Colon (tissue), 2 donors: Measurements from ENCODE around the gene WNT5A.

Source experiments
- FAIRE-seq: peaks from 2 replicates; lab custom pipeline; 2012; peaks lifted over from hg19 to GRCh38; lab: Jason Lieb, UNC
- donor health status: control.
- donor health status: control.

WNT5A gene

DNA sequence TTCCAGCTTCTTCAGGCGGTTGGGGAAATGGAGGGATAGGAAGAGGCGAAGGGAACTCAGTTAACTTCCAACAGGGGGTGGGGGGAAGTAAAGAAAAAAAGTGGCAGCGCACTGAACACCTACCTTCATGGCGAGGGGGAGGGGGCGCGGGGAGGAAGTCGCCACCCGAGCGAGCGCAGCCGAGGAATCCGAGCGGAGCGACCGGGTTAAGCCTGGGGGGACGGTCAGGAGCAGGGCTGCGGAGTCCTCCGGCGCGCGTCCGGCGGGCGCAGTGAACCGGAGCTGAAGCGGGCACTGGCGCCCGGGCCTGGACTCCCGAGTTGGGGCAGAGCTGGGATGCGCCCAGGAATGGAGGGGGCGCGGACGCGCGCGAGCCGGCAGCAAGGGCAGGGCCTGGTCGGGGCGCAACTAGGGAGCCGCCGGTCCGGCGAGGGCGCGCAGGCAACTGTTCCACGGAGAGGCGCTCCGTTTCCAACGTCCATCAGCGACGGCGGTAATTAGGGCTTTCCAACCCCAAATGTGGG lies at the start of gene WNT5A:
WNT5A (minus strand) TSS at position 450 of the 524 bp plus-strand sequence; CDS start at position 129, 321 bp downstream.
- no peak for FAIRE-seq

DNA sequence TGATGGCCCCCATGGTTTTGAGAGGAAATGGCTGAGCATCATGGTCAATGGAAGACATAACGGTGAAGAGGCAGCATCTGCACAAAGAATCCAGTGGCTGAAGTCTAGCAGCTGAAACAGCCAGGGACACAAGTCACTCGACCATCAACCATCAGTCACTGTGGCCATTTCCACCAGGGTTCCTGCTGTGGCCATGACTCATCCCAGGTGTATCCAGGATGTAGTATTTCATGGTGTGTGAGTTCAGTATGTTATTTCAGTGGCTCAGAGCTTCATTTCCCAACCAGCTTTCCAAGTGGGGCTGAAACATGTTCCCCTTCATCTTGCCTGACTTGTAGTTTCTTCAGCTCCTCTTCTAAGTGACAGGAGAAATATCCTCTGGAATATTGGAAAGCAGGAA lies 47.8 kb upstream of the WNT5A start:
- FAIRE-seq, result no peak

DNA sequence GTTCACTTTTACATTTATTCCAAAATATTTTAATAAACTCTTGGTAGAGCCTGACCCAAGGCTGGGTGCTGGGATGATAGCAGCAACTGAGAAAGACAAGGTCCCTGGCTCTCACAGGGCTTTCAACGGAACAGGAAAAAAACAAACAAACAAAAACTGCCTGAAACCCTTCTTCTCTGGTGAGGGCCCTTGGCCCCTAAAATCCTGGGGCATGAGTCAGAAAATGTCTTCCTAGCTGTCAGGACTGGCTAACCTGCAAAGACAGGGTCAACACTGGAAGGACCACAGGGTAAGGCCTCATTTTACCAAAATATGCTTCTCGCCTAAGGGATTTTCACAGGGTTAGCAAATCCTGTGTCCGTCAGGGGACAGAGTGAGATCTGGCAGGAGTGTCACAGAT lies 45.7 kb upstream of the WNT5A start:
- FAIRE-seq, result no peak

DNA sequence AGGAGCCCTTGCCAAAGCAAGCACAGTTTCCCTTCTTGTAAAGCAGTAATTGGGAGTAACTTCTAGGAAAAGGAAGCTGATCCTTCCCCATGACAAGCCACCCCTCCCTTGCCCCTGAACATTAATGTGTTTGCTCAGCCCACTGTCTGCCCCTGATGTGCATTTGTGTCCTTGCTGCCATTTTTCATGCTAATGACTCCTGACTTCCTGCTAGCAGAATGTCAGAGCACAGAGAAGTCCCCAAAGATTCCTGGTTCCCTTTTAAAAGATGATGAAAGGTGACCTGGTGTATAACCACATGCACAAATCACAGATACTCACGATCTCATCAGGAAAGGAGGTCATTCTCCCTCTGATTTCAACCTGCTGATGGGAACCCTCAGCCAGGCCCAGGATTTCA lies 44.2 kb upstream of the WNT5A start:
- FAIRE-seq, result no peak

DNA sequence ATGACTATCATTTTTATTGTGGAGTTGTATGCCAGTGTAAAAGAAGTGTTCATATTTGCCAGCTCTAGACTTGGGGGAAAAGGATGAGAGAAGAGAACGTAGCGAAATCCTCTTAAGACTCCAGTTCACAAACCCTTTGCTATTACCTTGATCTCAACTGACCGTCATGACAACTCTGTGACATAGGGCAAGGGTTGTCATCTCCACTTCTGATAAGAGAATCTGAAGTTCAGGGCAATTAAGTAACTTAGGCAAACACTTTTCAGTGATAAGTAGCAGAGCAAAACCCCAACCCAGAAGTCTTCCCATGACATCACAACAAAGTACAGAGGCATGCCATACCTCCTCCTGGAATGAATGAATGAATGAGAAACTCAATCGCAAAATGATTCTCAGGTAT lies 40.3 kb upstream of the WNT5A start:
- no peak for FAIRE-seq

DNA sequence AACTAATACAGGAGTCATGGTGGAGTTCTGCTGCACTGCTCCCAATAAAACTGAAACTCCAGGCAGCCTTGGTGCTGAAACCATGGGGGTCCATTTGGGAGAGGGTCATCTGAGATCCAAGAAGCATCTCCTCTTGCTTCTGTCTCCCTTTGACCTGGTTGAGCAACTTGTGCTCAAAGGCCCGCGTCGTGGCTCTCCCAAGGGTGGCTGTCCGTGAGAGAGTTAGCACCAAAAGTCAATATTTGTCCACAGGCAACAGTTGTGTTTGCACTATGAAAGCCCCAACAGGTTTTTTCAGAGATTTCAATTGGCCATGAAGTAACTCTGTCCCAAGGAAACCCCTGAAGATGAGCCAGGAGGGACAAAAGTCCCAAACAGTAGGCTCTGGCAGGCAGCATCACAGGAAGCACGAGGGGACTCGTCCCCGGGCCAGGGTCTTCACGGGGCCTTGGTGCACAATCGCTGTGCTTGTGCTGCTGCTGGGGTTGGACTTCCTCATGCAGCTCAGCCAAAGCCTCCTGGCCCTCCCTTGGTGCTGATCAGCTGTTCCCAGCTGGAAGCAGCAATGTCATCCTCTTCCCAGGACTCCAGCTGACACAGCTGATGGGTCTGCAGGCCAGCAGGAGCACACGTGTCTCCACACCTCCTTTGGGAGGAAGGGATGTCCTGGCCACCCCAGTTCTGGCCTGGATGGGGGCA lies 39.4 kb upstream of the WNT5A start:
- no peak for FAIRE-seq

DNA sequence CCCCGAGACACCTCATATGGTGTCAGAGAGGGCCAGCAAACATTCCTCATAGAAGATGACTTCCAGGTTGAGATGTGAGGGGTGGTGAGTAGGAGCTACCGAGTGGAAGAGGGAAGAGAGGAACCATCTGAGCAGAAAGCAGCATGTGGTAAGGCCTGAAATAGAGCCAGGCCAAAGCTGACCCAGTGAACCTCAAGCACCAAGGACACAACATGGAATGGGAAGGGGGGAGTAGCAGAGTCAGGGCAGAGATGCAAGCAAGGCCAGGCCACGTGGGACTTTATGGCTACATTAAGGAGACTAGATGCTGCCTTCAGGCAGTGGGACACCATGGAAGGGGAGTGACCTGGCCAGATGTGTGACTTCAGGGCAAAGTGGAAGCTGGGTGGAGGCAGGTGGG lies 38.3 kb upstream of the WNT5A start:
- FAIRE-seq, result no peak

DNA sequence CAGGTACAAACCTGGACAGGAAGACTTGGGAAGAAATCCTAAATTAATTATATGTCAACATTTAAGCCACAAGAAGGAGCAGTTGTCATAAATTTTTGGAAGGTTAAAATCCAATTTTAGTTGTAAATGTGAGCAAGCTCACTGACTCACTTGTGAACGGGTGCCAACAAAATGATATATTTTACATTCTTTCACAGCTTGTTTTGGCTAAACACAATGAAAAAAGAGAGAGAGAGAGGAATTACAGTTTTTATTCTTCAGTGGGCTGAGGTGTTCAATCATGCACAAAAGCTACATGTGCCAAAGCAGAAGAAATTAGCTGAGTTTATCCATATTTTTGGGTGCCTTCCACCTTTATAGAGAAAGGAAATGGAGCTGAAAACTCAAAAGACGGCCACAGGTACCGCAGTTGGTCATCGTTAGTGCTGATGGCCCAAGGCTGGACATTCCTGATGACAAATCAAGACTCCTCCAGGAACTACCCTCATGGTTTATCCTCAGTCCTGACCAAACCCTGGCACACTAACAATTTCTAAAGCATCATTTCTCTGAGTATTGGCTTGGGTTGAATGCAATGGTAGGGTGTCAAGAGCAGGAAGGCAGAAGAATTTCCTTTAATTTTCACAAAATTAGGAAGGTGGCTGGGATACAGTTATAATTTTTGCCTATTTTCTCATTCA lies 37.6 kb upstream of the WNT5A start:
- no peak for FAIRE-seq

DNA sequence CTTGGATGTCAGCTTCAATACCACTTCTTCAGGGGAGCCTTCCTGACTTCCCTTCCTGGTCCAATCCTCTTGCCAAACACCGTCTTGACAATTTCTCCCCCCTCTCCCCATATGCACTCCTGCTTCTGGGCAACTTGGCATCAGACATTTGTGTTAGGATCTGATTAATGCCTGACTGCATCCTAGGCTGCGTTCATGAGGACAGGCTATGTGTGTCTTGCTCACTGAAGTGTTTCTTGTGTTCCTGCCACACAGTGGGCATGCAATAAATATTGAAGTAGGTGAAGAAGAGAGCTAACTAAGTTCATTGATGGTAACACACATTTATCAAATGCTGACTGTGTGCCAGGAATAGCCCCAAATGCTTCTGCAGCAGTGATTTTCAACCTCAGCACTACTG lies 36.4 kb upstream of the WNT5A start:
- FAIRE-seq, result no peak

DNA sequence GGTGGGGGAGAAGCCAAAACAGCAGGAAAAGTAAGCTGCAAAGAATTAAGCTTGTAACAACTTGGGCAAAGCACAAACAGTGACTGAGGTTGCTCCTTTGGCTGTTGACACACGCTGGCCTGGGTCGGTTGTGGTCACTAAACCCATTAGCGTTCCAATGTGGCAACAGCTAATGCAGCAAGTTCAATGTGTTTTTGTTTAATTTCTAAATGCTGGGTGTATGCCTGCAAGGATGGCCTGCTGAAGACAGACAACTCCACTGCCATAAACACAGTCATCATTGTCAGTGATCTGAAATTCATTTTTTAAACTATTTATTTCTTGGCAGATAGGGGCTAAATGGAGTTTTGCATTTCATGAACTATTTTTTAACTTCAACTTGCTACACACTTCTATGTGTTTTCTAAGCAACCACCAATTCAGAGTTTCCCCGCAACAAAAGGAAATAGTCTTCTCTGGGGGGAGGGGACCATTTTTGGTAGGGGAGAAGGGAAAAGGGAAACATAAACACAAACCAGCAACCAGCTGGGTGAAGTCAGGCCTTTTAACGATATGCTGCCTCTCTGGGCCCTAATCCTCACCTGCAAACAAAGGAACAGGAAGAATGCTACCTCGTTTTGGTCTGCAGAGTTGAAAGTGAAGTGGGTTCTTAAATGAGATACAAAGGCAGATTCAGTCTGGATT lies 34.8 kb upstream of the WNT5A start:
- no peak for FAIRE-seq

DNA sequence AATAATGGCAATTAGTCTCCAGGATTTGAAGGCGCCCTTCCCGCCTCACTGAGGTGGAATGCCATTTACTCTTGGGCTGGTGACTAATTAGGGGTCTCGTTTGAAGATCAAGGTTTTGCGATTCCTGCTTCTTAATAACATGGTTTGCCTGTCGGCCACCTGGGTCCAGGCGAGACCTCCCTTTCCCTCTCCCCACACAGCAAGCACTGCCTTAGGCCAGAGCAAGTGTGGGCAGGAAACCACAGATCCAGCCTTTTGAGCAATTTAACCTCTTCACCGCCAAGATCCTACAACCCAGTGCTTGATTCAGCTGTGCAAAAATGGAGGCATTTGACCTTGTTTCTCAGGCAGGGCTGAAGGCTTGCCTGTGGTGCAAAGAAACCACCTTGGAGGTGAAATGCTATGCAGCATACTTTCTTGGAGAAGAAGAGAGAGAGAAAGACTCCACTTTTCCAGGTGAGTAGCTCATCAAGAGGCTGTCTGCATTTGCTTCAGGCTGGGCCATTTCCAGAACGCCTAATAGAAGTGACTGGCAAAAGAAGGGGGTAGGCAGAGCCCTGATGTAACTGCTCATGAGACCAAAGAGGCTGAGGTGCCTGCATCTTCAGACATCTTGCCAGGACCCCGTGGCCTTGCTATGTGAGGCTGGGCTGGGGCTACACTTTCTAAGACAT lies 34.1 kb upstream of the WNT5A start:
- FAIRE-seq, result no peak

DNA sequence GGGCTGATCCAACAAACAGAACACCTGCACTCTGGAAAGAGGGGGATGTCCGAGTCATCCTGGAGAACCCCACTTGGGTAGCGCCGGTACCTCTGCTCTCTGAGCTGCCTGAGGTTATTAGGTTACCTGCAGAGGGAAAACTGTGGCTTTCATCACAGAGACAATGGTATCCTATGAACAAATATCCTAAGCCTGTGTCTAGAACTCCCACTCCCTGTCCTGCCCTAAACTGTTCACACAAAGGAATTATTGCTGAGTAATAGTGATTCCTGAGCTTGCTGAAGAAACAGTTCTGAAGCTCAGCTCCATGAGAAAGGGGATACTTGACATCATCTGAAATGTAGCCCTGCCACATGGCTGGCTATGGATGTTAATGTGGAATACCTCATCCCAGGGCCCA lies 31.9 kb upstream of the WNT5A start:
- no peak for FAIRE-seq

DNA sequence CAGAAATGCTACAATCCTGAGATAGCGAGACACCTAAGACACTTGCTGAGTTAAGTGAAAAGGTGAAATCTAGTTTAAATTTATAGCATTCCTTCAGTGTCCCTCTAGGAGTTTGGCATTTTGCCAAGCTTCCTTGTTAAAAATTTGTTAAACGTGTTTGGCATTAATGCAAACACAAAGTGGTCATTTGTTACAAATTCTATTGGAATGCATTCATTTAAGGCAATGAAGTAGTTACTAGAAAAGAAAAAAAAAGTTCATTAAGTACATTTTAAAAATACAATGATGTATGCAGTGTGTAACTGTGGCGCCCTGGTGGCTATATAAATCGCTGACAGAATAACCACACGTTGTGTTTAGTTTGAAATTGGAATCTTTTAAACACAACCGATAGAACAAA lies 31.3 kb upstream of the WNT5A start:
- no peak for FAIRE-seq

DNA sequence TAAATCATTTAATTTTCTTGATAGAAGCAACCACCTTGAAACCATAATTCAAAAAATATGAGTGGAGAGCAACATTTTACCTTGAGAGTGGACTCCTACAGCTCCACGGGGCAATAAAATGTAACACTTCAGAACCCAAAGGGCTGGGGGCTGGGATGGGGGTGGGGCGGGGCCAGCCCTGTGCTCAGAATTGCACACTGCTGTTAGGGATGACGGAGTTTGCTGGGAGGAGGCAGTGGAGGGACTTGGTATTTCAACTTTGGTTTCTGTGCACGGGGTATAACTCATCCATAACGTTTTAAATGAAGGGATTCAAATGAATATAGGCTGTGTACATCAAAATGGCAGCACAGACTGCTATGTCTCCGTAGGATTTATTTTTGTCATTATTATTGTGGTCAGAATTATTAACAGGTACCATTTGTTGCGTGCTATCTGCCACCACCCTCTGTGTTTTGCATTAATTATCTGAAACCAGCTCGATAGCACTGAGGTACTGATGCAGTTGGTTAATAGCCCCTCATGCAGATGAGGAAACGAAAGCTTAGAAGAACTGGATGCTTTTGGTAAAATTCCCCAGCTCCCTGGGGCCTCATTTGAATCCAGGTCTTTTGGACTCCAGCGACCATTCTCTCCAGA lies 29.4 kb upstream of the WNT5A start:
- no peak for FAIRE-seq

DNA sequence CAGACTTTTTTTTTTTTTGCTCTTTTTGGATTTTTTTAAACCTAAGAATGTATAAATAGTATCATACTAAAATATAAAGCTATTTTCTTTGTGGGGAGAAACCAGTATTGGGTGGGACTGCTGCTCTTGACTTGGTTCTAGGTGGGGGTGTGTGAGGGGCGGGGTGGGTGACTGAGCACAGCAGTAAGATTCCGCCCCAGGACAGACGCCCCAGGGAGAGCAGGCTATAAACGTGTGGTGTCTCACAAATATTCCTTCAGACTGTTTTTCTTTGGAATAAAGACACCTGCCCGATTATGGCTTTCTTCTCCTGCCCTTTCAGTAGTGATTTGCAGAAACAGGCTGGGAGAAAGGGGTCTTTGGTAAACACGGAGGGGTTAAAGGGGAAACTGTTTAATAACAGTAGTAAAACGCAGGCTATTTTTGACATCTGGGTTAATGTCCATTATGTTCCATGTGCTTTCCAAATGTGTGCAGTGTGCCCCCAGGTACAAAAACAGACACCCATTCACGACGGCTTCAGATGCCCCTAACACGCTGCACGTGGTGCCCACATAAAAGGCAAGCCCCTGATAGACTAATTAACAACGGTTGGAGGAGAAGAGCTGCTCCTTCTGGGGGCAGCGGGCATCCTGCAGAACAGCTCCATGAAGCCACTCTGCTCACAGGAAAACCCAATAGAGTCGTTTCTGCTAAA lies 28.6 kb upstream of the WNT5A start:
- FAIRE-seq, result no peak

DNA sequence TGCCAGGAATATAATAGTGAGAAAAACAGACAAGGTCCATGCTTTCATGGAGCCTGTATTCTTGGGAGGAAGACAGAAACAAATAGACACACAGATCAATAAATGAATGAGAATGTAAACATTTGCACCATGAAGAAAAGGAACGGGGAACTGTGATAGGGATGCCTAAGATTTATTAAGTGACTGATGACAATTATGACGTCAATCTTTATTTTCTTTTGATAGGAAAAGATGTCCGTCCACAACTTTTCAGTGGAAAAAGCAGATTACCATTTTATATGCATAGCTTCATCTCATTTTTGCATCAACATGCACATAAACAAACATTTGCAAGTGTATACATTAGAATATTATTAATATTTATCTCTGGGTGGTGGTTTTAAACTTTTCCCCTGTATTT lies 27.9 kb upstream of the WNT5A start:
- FAIRE-seq, result no peak

DNA sequence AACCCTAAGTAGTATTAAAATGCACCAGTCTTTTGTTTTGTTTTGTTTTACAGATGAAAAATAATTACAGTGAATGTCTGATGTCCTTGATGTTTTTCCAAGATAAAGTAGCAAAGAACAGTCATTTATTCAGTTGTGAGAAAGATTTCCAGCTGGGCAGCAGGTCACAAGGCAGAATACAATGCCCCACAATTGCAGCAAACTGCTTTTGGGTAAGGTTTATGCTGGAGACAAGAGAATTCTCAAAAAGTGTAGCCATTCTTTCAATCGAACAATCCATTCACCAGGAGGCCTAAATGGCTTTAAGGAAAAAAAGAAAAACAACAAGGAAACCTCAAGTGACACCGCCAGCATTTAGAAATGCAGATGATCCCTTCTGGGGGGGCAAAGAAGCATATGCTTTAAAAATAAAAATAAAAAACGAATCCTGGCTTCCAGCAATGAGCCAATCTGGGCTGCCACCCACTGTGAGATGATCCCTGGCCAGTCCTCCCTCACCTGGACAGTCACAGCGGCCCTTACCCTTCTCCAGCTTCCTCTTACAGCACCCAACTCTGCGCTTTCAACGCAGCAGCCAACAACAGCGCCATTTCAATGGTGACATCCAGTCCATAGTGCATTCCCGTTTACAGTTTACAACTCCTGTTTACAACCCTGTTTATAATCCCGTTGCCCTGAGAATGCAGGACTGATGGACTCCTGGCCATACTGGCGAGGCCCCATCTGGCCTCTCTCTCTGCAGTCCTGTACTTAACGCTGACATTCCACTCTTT lies 25.7 kb upstream of the WNT5A start:
- no peak for FAIRE-seq

DNA sequence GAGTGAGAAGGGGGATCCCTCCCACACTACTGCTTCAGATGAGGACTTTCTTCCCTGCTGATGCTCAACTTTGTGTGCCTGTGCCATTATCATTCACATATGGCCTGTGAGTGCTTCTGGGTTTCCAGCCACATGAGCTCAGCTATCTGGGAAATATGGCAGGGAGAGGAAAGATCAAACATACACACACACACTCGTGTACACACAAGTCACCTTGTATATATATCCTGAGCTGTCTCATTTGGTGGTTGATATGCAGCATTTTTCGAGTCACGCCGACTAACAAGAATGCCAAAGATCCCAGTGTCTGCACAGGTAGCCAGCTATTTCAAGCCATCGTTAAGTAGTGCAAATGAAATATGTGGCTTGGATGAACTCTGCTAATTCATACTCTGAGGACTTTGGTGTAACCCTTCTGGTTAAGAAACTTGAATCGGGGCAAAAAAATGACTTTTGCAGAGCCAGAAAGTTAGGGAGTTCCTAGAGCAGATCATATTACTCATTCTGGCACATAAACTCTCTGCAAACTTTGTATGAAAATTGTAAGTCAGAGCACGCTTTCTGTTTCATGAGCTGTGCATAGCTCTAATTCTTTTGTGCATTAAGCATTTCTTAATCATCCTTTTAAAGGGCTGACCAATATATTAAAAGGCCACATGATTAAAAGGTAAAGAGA lies 24.9 kb upstream of the WNT5A start:
- no peak for FAIRE-seq

DNA sequence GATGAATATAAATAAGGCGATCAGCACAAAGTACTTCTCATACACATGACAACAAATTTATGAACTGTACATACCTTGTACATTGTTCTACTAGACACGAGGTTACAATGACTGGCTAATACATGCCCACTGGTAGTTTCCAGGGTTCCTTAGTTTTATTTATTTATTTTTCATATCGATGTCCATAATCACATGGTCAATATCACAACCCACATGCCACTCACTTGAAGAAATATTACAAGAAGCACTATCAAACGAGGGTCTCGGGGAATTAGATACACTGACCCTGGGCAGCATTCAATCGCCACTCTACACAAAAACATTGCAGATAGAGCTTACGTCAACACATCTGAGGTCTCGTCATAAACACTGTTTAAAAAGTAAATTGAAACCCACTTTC lies 21.2 kb upstream of the WNT5A start:
- FAIRE-seq, result no peak

DNA sequence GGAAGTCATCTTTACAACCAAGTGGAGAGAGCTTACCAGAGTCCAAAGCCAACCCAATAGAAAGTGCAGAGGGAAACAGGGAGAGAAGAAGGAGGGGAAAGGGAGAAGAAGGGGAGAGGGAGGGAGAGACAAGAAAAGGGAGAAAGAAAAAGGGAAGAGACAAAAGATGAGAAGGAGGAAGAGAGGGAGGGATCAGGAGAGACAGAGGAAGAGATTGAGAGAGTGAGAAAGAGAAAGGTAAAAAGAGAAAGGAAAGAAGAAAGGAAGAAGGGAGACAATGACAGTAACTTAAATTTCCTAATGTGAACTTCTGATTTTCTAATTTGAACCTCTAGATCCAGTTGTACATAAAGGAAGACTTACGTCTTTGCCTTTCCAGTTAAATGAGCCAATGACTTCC lies 20.7 kb upstream of the WNT5A start:
- no peak for FAIRE-seq
